ENCODE measurements around the gene ZC3H7B.

Gene ZC3H7B

DNA sequence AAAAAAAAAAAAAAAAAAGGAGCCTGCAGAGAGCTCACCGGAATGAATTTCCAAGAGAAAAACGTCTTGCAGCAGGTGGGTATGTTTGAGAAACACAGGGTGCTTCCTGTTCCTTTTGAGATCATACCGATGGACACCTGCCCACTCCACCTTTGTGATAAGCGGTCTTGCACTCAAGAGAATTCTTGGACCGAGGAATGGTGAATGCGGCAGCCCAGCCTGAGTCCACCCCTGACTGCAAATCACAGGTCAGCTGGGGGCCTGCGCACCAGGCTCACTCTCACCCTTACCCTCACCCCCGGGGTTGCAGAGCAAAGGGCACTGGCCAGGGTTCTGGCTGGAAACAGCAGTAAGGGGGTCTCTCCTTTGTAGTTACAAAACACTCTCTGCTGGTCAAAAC, 63.6 kb downstream of the ZC3H7B start:
- TF ChIP-seq, protein P1, sequence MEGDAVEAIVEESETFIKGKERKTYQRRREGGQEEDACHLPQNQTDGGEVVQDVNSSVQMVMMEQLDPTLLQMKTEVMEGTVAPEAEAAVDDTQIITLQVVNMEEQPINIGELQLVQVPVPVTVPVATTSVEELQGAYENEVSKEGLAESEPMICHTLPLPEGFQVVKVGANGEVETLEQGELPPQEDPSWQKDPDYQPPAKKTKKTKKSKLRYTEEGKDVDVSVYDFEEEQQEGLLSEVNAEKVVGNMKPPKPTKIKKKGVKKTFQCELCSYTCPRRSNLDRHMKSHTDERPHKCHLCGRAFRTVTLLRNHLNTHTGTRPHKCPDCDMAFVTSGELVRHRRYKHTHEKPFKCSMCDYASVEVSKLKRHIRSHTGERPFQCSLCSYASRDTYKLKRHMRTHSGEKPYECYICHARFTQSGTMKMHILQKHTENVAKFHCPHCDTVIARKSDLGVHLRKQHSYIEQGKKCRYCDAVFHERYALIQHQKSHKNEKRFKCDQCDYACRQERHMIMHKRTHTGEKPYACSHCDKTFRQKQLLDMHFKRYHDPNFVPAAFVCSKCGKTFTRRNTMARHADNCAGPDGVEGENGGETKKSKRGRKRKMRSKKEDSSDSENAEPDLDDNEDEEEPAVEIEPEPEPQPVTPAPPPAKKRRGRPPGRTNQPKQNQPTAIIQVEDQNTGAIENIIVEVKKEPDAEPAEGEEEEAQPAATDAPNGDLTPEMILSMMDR (IDR thresholded peaks at IDR 0.05; ENCODE audit: low read depth, low read length) = no peak
- H3K4me3 ChIP-seq (ENCODE audit: low read depth, low read length) = no peak overlapping the region

DNA sequence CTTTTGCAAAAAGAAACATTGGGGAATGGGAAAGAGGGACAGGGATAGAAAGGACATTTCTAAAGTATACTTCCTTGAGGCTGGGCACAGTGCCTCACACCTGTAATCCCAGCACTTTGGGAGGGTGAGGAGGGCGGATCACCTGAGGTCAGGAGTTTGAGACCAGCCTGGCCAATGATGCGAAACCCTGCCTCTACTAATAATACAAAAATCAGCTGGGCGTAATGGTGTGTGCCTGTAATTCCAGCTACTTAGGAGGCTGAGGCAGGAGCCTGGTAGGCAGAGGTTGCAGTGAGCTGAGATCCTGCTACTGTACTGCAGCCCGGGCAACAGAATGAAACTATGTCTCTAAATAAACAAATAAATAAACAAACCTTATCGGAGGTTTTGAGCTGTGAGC, 64.1 kb downstream of the ZC3H7B start:
- no peak overlapping the region for H3K4me3 ChIP-seq (ENCODE audit: low read depth, low read length)

GRCh38 chr22:41366323-41367029, 65.2 kb downstream of the ZC3H7B start:
- TF ChIP-seq, protein P1 (IDR thresholded peaks at IDR 0.05; ENCODE audit: low read depth, low read length) = no peak
- no peak overlapping the region for H3K4me3 ChIP-seq (ENCODE audit: low read depth, low read length)

More for the DNA sequence above, 64.1 kb downstream of the ZC3H7B start:
- TF ChIP-seq, protein P1 (IDR thresholded peaks at IDR 0.05; ENCODE audit: low read depth, low read length) = no peak

GRCh38 chr22:41367039-41367679, 65.8 kb downstream of the ZC3H7B start:
- peak overlapping the region; percentile 23; the same call in 1 of the 2 replicates for H3K4me3 ChIP-seq (ENCODE audit: low read depth, low read length)
- TF ChIP-seq, protein P1 (IDR thresholded peaks at IDR 0.05; ENCODE audit: low read depth, low read length) = peak; percentile 36

DNA sequence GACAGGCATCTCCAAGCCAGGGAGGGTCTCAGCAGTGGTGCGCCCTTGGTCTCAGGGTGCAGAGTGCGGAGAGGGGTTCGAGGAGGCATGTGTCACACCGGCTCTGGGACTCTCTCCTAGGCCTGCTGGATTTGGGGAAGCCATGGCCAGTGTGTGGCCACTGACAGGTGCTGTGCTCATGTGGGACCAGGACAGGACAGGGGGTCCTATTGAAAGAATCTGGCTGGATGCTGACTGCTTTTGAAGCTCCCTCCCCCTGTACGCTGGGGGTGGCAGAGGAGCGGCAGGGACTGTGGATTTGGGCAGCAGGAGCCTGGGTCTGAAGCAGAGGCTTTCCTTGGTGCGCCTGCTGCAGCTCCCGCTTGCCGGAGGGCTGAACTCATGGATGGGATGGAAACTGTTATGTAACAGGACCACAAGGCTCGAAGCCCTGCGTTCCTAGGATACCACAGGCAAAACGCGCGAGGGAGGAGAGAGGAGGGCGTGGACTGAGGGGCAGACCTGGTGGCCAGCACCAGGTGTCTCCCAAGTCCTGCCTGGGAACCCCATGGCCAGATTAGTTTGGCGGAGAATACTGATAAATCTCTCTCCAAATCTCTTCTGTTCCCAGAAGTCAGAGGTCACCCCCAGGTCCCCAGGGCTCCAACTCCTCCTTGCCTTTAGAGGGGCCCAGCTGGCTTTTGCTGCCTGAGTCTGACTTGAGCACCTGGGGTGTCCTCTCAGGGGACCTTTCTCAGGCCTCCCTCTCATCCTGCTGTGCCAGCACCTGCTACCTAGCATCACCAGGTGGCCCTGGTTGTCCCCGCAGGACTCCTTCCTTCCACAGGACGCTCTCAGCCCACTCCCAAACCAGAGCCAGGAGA, 66.6 kb downstream of the ZC3H7B start:
- TF ChIP-seq, protein P1 (IDR thresholded peaks at IDR 0.05; ENCODE audit: low read depth, low read length) = no peak
- peak overlapping the region; percentile 23; the same call in 1 of the 2 replicates for H3K4me3 ChIP-seq (ENCODE audit: low read depth, low read length)

- TF ChIP-seq, protein P1 (IDR thresholded peaks at IDR 0.05; ENCODE audit: low read depth, low read length) = no peak
- no peak overlapping the region for H3K4me3 ChIP-seq (ENCODE audit: low read depth, low read length)
Measured at GRCh38 chr22:41368543-41369423, 67.5 kb downstream of the ZC3H7B start.

All from WI38 (cell line).